Liver (tissue), 9 donors: ENCODE data around the gene PILRB. TPM values are rescaled to one million over a fixed set of nuclear protein-coding genes. Genes with fewer than 3 reads are reported as not detected.

ENCODE experiments used
- DNase-seq: peaks from one replicate; pipeline ENCODE4 v3.0.0-alpha.2; 2017; ENCODE audit warnings: low spot score
- H3K27ac ChIP-seq, 2 donors: one replicate each; pipeline ENCODE4 v1.7.0; 2013; ENCODE audit warnings: inconsistent platforms in 2 of 2, low read length in 2 of 2, control low read depth in 1 of 2, low read depth in 1 of 2, mild to moderate bottlenecking in 1 of 2
- H3K27me3 ChIP-seq, 4 donors: one replicate each; pipeline versions ENCODE4 v1.6.1 to v1.7.0; 2013; ENCODE audit warnings: low read length in 3 of 4, inconsistent platforms in 1 of 4, mild to moderate bottlenecking in 1 of 4, moderate library complexity in 1 of 4; ENCODE audit not compliant: control insufficient read depth in 4 of 4, insufficient read depth in 4 of 4
- H3K36me3 ChIP-seq, 4 donors: one replicate each; pipeline versions ENCODE4 v1.6.1 to v1.7.0; 2013; ENCODE audit warnings: low read length in 3 of 4, mild to moderate bottlenecking in 3 of 4, low read depth in 1 of 4, moderate library complexity in 1 of 4; ENCODE audit not compliant: control insufficient read depth in 4 of 4, insufficient read depth in 3 of 4
- H3K4me1 ChIP-seq, 4 donors: one replicate each; pipeline versions ENCODE4 v1.6.1 to v1.7.0; 2013; ENCODE audit warnings: low read length in 3 of 4, mild to moderate bottlenecking in 3 of 4, moderate library complexity in 1 of 4; ENCODE audit not compliant: control insufficient read depth in 4 of 4, insufficient read depth in 4 of 4
- H3K4me3 ChIP-seq, 3 donors: one replicate each; pipeline versions ENCODE4 v1.6.1 to v1.7.0; 2013; ENCODE audit warnings: low read length in 3 of 3, control low read depth in 1 of 3, low read depth in 1 of 3, mild to moderate bottlenecking in 1 of 3
- H3K9ac ChIP-seq, 2 donors: one replicate each; pipeline ENCODE4 v1.7.0; 2013; ENCODE audit warnings: low read length in 2 of 2, mild to moderate bottlenecking in 2 of 2, moderate library complexity in 2 of 2, control low read depth in 1 of 2, low read depth in 1 of 2
- H3K9me3 ChIP-seq, 4 donors: one replicate each; pipeline versions ENCODE4 v1.6.1 to v1.7.0; 2013; ENCODE audit warnings: low read length in 3 of 4; ENCODE audit not compliant: control insufficient read depth in 4 of 4
- ATF3 ChIP-seq: IDR thresholded peaks from 2 replicates; pipeline ENCODE4 v1.6.1; 2016; ENCODE audit warnings: antibody characterized with exemption
- CTCF ChIP-seq: fragments of 150-350 bp; IDR thresholded peaks from 2 replicates; pipeline ENCODE4 v1.5.1; 2017; ENCODE audit warnings: improper control_type of control experiment, low read depth, low read length; ENCODE audit not compliant: missing input control
- EGR1 ChIP-seq, 2 donors: IDR thresholded peaks; 2 replicates each; pipeline ENCODE4 v1.6.1; 2016 to 2018; ENCODE audit warnings: antibody characterized with exemption in 2 of 2, low read depth in 2 of 2
- FOXA1 ChIP-seq: IDR thresholded peaks from 2 replicates; pipeline ENCODE4 v1.6.1; 2016; ENCODE audit warnings: antibody characterized with exemption
- FOXA2 ChIP-seq: IDR thresholded peaks from 2 replicates; pipeline ENCODE4 v1.6.1; 2016; ENCODE audit warnings: antibody characterized with exemption
- GABPA ChIP-seq, 2 donors: IDR thresholded peaks in 1 of 2; conservative IDR thresholded peaks in 1 of 2; 2 replicates each; pipeline ENCODE4 v1.6.1; 2016; ENCODE audit warnings: antibody characterized with exemption in 2 of 2, mild to moderate bottlenecking in 1 of 2, moderate library complexity in 1 of 2
- HNF4A ChIP-seq, 2 donors: conservative IDR thresholded peaks; 2 replicates each; pipeline ENCODE4 v1.6.1; 2016; ENCODE audit warnings: antibody characterized with exemption in 2 of 2, mild to moderate bottlenecking in 2 of 2
- HNF4G ChIP-seq: IDR thresholded peaks from 2 replicates; pipeline ENCODE4 v1.6.1; 2016; ENCODE audit warnings: antibody characterized with exemption
- JUND ChIP-seq, 2 donors: IDR thresholded peaks; 2 replicates each; pipeline ENCODE4 v1.6.1; 2016; ENCODE audit warnings: antibody characterized with exemption in 2 of 2
- RAD21 ChIP-seq, 2 donors: IDR thresholded peaks; 2 replicates each; pipeline ENCODE4 v1.6.1; 2016; ENCODE audit warnings: antibody characterized with exemption in 2 of 2, mild to moderate bottlenecking in 2 of 2
- REST ChIP-seq: IDR thresholded peaks from 2 replicates; pipeline ENCODE4 v1.6.1; 2016; ENCODE audit warnings: antibody characterized with exemption, mild to moderate bottlenecking
- SP1 ChIP-seq: IDR thresholded peaks from 2 replicates; pipeline ENCODE4 v1.6.1; 2018; ENCODE audit warnings: antibody characterized with exemption, mild to moderate bottlenecking
- TAF1 ChIP-seq: conservative IDR thresholded peaks from 2 replicates; pipeline ENCODE4 v1.6.1; 2016; ENCODE audit warnings: antibody characterized with exemption, mild to moderate bottlenecking
- YY1 ChIP-seq: IDR thresholded peaks from 2 replicates; pipeline ENCODE4 v1.6.1; 2016; ENCODE audit warnings: antibody characterized with exemption, mild to moderate bottlenecking
- ZBTB33 ChIP-seq: IDR thresholded peaks from 2 replicates; pipeline ENCODE4 v1.6.1; 2016; ENCODE audit warnings: antibody characterized with exemption
- WGBS: extraction: QIAGEN DNeasy Blood & Tissue Kit; methylation state at CpG from one replicate; pipeline ENCODE4 v1.1.7; 2013; 5-methylcytosine and 5-hydroxymethylcytosine counted together
- polyA plus RNA-seq, 2 donors: library from polyadenylated mRNA; stranded (reverse) in 1 of 2; unstranded in 1 of 2; fragments of 200-250 nt in 1 of 2; fragments of >200 nt in 1 of 2; fragmentation: Nextera tagmentation in 1 of 2; extraction: Ambion mirVana in 1 of 2; gene quantifications; one replicate each; pipeline versions ENCODE4 v1.2.1 to v1.2.3, GENCODE V29; 2013 to 2015
- total RNA-seq, 2 donors: library from RNA; depleted of rRNA; stranded (reverse); fragments of >200 nt; gene quantifications; one replicate each; pipeline ENCODE4 v1.2.3, GENCODE V29; 2014
- TF ChIP-seq, protein P1 (sequence below): IDR thresholded peaks from 2 replicates; pipeline ENCODE4 v1.6.1; 2016; ENCODE audit warnings: antibody characterized with exemption
- donor health status: healthy.
- donor health status: healthy.
- donor health status: healthy.
- donor health status: healthy.
- donor health status: healthy.

Gene PILRB
- total and polyA plus RNA-seq, 4 donors: 6.0 to 50.8 (median 14.3) TPM

GRCh38 chr7:100370303-100370702 lies 12.4 kb downstream of the PILRB start:
- no peaks in the 10 kb centered on the region for H3K4me1 ChIP-seq
- H3K27me3 ChIP-seq: no peaks in the 10 kb centered on the region
- TF ChIP-seq RAD21 (IDR thresholded peaks at IDR 0.05): no peak
- no peak for TF ChIP-seq YY1
- no peak for TF ChIP-seq SP1
- no peak for TF ChIP-seq REST
- TF ChIP-seq GABPA (IDR thresholded peaks at IDR 0.05 in 1 of 2, conservative IDR thresholded peaks at IDR 0.05 in 1 of 2): no peak
- TF ChIP-seq EGR1 (IDR thresholded peaks at IDR 0.05; ENCODE audit: low read depth in 2 of 2): no peak
- no peak for TF ChIP-seq ATF3
- TF ChIP-seq HNF4G: no peak
- TF ChIP-seq HNF4A (conservative IDR thresholded peaks at IDR 0.05): no peak
- TF ChIP-seq FOXA1: no peak
- TF ChIP-seq, protein P1, sequence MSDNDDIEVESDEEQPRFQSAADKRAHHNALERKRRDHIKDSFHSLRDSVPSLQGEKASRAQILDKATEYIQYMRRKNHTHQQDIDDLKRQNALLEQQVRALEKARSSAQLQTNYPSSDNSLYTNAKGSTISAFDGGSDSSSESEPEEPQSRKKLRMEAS: no peak
- no peak for TF ChIP-seq FOXA2
- no peak for TF ChIP-seq CTCF
- no peak for TF ChIP-seq ZBTB33
- no peak overlapping the region for H3K4me3 ChIP-seq
- H3K27ac ChIP-seq: no peak overlapping the region
- 51% methylated on average over 4 of the region's 4 CpGs for WGBS
- H3K9ac ChIP-seq: no peak overlapping the region
- no peak for DNase-seq
- H3K9me3 ChIP-seq: no peaks in the 10 kb centered on the region
- H3K36me3 ChIP-seq: peaks cover 0 to 5% (median 0%) of the 10 kb centered on the region in 4 donors

DNA sequence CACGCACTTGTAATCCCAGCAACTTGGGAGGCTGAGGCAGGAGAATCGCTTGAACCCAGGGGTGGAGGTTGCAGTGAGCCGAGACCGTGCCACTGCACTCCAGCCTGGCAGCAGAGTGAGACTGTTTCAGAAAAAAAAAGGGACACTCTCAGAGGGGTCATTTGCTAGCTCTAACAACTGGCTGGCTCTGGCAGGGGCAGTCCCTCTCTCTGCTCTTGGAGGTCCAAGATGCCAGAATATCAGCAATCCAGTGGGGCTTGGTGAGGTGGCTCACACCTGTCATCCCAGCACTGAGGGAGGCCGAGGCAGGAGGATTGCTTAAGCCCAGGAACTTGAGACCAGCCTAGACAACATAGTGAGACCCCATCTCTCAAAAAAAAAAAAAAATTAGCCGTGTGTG lies 12.8 kb downstream of the PILRB start:
- H3K36me3 ChIP-seq: peaks cover 0 to 5% (median 0%) of the 10 kb centered on the region in 4 donors
- no peaks in the 10 kb centered on the region for H3K9me3 ChIP-seq
- DNase-seq: no peak
- no peak overlapping the region for H3K9ac ChIP-seq
- no peak overlapping the region for H3K4me3 ChIP-seq
- H3K4me1 ChIP-seq: no peaks in the 10 kb centered on the region
- H3K27me3 ChIP-seq: no peaks in the 10 kb centered on the region
- 94% methylated on average over 6 of the region's 6 CpGs for WGBS
- H3K27ac ChIP-seq: no peak overlapping the region
- TF ChIP-seq RAD21 (IDR thresholded peaks at IDR 0.05) (no peak), CTCF (no peak), ZBTB33 (no peak), HNF4G (no peak), TAF1 (no peak), ATF3 (no peak), HNF4A (conservative IDR thresholded peaks at IDR 0.05) (no peak), JUND (IDR thresholded peaks at IDR 0.05) (no peak), SP1 (no peak), FOXA2 (no peak)
